ENCODE measurements around the gene HERC2.
"Not testable (repeated sequence)": the region's sequence is repeated elsewhere in the genome, so short reads cannot be mapped to it uniquely, and the experiment has no call there.

The HERC2 gene

DNA sequence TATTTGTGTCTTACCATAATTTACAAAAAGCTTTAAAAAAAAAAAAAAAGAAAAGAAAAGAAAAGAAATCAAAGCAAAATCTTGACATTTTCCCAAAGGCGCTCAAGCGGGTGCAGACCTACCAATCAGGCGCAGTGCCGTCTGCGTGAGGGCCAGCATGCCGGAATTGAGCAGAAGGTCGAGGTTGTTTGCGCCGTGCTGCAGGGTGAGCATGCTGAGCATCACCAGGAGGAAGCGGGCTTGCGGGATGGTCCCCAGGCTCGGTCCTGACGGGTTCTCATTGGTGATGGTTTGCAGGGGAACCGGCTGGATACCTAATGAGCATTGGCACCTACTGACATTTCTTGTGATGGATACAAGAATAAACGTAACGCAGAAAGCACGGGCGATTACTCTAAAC is 93.9 kb downstream of the HERC2 start:
- DNase-seq (ENCODE audit: low read depth in 1 of 2, low spot score in 1 of 2) = no peak
- TF ChIP-seq JUND (IDR thresholded peaks at IDR 0.05; ENCODE audit: low read depth) = no peak
- in situ Hi-C loops (cut with HindIII; ENCODE audit: low pct_unique_long_range_greater_than_20kb, low sequenced_read_pairs) = no loop called here

DNA sequence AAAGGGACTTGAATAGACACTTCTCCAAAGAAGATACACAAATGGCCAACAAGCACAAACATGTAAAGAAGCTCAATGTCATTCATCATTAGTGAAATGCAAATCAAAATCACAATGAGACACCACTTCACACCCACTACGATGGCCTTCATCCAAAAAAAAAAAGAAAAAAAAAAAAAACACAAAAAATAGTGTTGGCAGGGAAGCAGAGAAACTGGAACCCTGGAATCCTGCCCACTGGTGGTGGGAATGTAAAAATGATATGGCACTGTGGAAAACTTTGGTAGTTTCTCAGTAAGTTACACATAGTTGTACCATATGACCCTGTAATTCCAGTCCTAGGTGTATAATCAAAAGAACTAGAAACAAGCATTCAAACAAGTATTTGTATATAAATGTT is 94.7 kb downstream of the HERC2 start:
- DNase-seq (ENCODE audit: low read depth in 1 of 2, low spot score in 1 of 2) = peak in 1 of 2 experiments; percentile 34

GRCh38 chr15:28222612-28223011 is 99.4 kb downstream of the HERC2 start:
- peak in 1 of 2 experiments; percentile 92 for DNase-seq (ENCODE audit: low read depth in 1 of 2, low spot score in 1 of 2)
- in situ Hi-C loops (cut with HindIII; ENCODE audit: low pct_unique_long_range_greater_than_20kb, low sequenced_read_pairs) = not testable (repeated sequence)

More for the DNA sequence above, 94.7 kb downstream of the HERC2 start:
- in situ Hi-C loops (cut with HindIII; ENCODE audit: low pct_unique_long_range_greater_than_20kb, low sequenced_read_pairs) = not testable (repeated sequence)

DNA sequence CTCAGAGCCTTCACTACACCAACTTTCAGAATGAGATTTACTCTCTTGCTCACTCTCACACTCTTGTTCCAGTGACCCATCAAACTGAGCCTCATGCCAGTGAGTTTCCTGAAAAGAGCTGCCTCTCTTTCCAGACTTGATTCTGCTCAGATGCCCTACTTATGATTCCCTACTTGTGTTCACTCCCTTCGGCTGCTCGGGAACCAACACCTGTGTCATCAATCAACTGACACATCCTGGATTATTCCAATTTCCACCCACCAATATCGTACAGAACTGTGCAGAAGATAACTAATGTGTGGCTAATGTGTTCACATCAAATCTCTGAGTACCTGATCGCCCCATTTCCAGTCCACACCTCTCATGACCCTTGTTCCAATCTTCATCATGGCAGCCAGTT is 100.3 kb downstream of the HERC2 start:
- in situ Hi-C loops (cut with HindIII; ENCODE audit: low pct_unique_long_range_greater_than_20kb, low sequenced_read_pairs); DNase-seq (ENCODE audit: low read depth in 1 of 2, low spot score in 1 of 2): not testable (repeated sequence)

DNA sequence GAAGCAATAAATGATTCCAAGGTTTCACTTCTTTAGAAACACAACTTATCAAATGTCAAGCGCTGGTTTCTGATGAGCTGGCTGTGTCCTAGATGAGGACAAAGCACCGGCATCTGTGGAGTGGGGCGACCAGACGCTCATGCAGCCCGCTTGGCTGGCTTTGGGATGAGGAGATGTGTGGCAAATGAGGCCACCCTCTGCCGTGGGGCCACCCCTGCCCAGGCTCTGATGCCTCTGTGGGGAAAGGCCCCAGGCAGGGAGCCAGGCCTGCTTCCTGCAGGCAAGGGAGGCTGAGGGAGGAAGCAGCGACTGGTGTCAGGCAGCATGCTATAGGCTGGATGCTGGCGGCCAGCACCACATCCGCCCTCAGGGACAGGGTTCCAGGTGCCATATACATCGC is 102.9 kb downstream of the HERC2 start:
- in situ Hi-C loops (cut with HindIII; ENCODE audit: low pct_unique_long_range_greater_than_20kb, low sequenced_read_pairs) = no loop called here
- no peak for TF ChIP-seq JUND (IDR thresholded peaks at IDR 0.05; ENCODE audit: low read depth)
- DNase-seq (ENCODE audit: low read depth in 1 of 2, low spot score in 1 of 2) = no peak

GRCh38 chr15:28216946-28217546 is 104.9 kb downstream of the HERC2 start:
- DNase-seq (ENCODE audit: low read depth in 1 of 2, low spot score in 1 of 2); in situ Hi-C loops (cut with HindIII; ENCODE audit: low pct_unique_long_range_greater_than_20kb, low sequenced_read_pairs): not testable (repeated sequence)

- in situ Hi-C loops (cut with HindIII; ENCODE audit: low pct_unique_long_range_greater_than_20kb, low sequenced_read_pairs); DNase-seq (ENCODE audit: low read depth in 1 of 2, low spot score in 1 of 2): not testable (repeated sequence)
These were observed 106.5 kb downstream of the HERC2 start for GRCh38 chr15:28215521-28215920.

DNA sequence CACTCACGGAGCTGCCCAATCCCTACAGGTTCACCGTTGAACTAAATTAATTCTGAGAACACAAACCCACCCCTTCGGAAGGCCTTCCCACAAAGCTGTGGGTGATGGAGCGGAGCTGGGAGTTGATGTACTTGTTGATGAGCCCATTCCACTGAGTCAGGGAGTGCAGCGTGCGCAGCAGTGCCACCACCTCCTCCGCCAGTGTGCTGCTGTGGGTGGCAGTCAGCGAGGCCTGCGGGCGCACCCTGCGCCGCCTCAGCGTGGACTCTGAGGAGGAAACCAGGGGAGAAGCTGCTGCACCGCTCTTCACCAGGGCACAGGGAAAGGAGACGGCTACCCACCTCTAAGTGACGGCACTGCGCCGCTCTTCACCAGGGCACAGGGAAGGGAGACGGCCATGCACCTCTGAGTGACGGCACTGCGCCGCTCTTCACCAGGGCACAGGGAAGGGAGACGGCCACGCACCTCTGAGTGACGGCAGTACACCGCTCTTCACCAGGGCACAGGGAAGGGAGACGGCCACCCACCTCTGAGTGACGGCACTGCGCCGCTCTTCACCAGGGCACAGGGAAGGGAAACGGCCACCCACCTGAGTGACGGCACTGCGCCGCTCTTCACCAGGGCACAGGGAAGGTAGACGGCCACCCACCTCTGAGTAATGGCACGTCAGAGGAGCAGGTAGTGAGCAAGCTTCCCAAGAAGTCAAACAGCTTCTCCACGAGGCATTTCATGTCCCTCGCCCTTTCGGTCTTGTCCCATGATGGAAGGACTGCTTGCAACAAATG is 107.8 kb downstream of the HERC2 start:
- DNase-seq (ENCODE audit: low read depth in 1 of 2, low spot score in 1 of 2); in situ Hi-C loops (cut with HindIII; ENCODE audit: low pct_unique_long_range_greater_than_20kb, low sequenced_read_pairs): not testable (repeated sequence)

DNA sequence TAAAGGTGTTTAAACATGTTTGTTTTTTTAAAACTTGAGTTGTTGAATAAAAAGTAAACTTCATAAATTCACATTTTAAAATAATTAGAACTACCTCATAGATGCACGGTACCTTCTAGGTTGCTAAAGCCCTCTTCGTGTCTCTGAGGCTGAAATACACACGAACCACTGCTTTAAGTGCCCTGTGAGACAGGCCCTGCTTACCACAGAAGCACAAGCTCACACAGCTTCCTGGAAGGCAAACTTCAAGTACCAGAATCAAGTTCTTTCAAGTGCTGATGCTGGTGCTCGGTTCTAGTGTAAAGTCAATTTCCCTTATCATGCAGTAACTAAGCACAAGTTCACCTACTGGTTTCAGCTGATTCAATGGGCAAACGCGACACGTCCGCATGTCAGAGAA is 108.6 kb downstream of the HERC2 start:
- DNase-seq (ENCODE audit: low read depth in 1 of 2, low spot score in 1 of 2); in situ Hi-C loops (cut with HindIII; ENCODE audit: low pct_unique_long_range_greater_than_20kb, low sequenced_read_pairs): not testable (repeated sequence)

- in situ Hi-C loops (cut with HindIII; ENCODE audit: low pct_unique_long_range_greater_than_20kb, low sequenced_read_pairs) = no loop called here
- no peak for DNase-seq (ENCODE audit: low read depth in 1 of 2, low spot score in 1 of 2)
- TF ChIP-seq JUND (IDR thresholded peaks at IDR 0.05; ENCODE audit: low read depth) = no peak
These were observed 113.4 kb downstream of the HERC2 start for GRCh38 chr15:28208583-28208982.

DNA sequence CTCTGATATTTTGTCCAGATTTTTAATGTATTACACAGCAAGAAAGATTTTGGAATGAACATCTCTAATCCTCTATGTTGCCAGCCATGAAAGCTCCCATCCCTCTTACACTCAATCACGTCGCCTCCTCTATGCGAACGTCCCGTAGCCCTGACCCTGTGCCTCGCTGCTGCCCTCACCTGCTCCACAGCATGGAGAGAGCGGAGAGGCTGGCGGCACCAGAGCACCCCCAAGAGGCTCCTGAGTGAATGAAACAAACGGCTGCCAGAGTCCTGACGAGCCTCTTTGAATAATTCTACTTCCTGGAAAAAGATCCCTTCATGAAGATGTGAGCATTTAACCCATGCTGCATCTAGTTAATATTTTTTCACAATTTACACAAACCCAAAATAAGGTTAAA is 116.3 kb downstream of the HERC2 start:
- in situ Hi-C loops (cut with HindIII; ENCODE audit: low pct_unique_long_range_greater_than_20kb, low sequenced_read_pairs) = not testable (repeated sequence)

GRCh38 chr15:28203055-28203828 is 118.7 kb downstream of the HERC2 start:
- in situ Hi-C loops (cut with HindIII; ENCODE audit: low pct_unique_long_range_greater_than_20kb, low sequenced_read_pairs); DNase-seq (ENCODE audit: low read depth in 1 of 2, low spot score in 1 of 2): not testable (repeated sequence)

More for the DNA sequence above, 116.3 kb downstream of the HERC2 start:
- DNase-seq (ENCODE audit: low read depth in 1 of 2, low spot score in 1 of 2) = not testable (repeated sequence)

GRCh38 chr15:28202124-28202523 is 119.9 kb downstream of the HERC2 start:
- in situ Hi-C loops (cut with HindIII; ENCODE audit: low pct_unique_long_range_greater_than_20kb, low sequenced_read_pairs); DNase-seq (ENCODE audit: low read depth in 1 of 2, low spot score in 1 of 2): not testable (repeated sequence)

DNA sequence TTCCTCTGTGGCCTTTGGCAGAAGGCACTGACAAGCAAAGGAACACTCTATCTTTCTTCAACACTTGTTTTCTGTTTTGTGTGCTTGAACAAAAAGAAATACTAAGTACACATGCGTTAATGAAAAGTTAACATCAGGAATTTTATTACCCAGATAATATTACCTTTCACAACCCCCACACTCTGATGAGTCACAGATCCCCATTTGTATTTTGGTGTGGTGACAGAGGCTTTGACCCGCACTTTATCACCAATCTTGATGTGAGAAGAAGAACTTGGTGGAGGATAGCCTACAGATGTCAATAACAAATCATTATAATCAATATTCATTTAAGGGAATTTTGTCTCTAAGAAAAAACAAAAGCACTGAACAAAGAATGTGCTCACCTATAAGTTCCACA is 123.8 kb downstream of the HERC2 start:
- in situ Hi-C loops (cut with HindIII; ENCODE audit: low pct_unique_long_range_greater_than_20kb, low sequenced_read_pairs); DNase-seq (ENCODE audit: low read depth in 1 of 2, low spot score in 1 of 2): not testable (repeated sequence)

GRCh38 chr15:28197694-28198093 is 124.3 kb downstream of the HERC2 start:
- DNase-seq (ENCODE audit: low read depth in 1 of 2, low spot score in 1 of 2); in situ Hi-C loops (cut with HindIII; ENCODE audit: low pct_unique_long_range_greater_than_20kb, low sequenced_read_pairs): not testable (repeated sequence)

- DNase-seq (ENCODE audit: low read depth in 1 of 2, low spot score in 1 of 2); in situ Hi-C loops (cut with HindIII; ENCODE audit: low pct_unique_long_range_greater_than_20kb, low sequenced_read_pairs): not testable (repeated sequence)
These were observed 125.4 kb downstream of the HERC2 start for GRCh38 chr15:28196581-28196980.
